CD4-positive, alpha-beta T cell treated with Interleukin-17A for 1 hour (primary cell): ENCODE results near the gene IER2.
A peak's percentile ranks its signal among the peaks of the same experiment; 100 is the strongest.
"Not testable (repeated sequence)": the region's sequence is repeated elsewhere in the genome, so short reads cannot be mapped to it uniquely, and the experiment has no call there.

Experiments
- DNase-seq: peaks from one replicate; pipeline ENCODE4 v3.0.0-alpha.2; 2020

IER2 gene

GRCh38 chr19:13165162-13165997 is 15.2 kb downstream of the IER2 start:
- DNase-seq = no peak

- DNase-seq = not testable (repeated sequence)
Observed at GRCh38 chr19:13166151-13166550, 15.9 kb downstream of the IER2 start.

- DNase-seq = no peak
Observed at GRCh38 chr19:13169769-13170168, 19.6 kb downstream of the IER2 start.

GRCh38 chr19:13171146-13171545 is 20.9 kb downstream of the IER2 start:
- DNase-seq = no peak

- peak; percentile 76 for DNase-seq
Observed at GRCh38 chr19:13172346-13173138, 22.3 kb downstream of the IER2 start.

GRCh38 chr19:13173139-13173737 is 23.0 kb downstream of the IER2 start:
- DNase-seq = no peak

- no peak for DNase-seq
Observed at GRCh38 chr19:13176345-13176744, 26.1 kb downstream of the IER2 start.

- not testable (repeated sequence) for DNase-seq
Observed at GRCh38 chr19:13177584-13177983, 27.4 kb downstream of the IER2 start.

- DNase-seq = not testable (repeated sequence)
Observed at GRCh38 chr19:13178291-13178690, 28.1 kb downstream of the IER2 start.

- DNase-seq = peak; percentile 52
Observed at GRCh38 chr19:13181747-13182388, 31.7 kb downstream of the IER2 start.

- DNase-seq = not testable (repeated sequence)
Observed at GRCh38 chr19:13184926-13185325, 34.7 kb downstream of the IER2 start.

- not testable (repeated sequence) for DNase-seq
Observed at GRCh38 chr19:13185763-13186657, 35.8 kb downstream of the IER2 start.

GRCh38 chr19:13186688-13187087 is 36.5 kb downstream of the IER2 start:
- DNase-seq = not testable (repeated sequence)

GRCh38 chr19:13187419-13187818 is 37.2 kb downstream of the IER2 start:
- no peak for DNase-seq

- DNase-seq = no peak
Observed at GRCh38 chr19:13189600-13189999, 39.4 kb downstream of the IER2 start.

GRCh38 chr19:13190781-13191540 is 40.8 kb downstream of the IER2 start:
- DNase-seq = no peak

GRCh38 chr19:13195678-13196077 is 45.5 kb downstream of the IER2 start:
- peak; percentile 77 for DNase-seq

- no peak for DNase-seq
Observed at GRCh38 chr19:13198634-13199033, 48.4 kb downstream of the IER2 start.

- DNase-seq = not testable (repeated sequence)
Observed at GRCh38 chr19:13202112-13202511, 51.9 kb downstream of the IER2 start.
